SK-N-SH (cell line): Measurements from ENCODE around the gene WDR46.

Experiments used
- GABPA ChIP-seq: IDR thresholded peaks from 2 replicates; pipeline ENCODE4 v1.4.0; 2012; ENCODE audit warnings: low read depth, mild to moderate bottlenecking
- POLR2AphosphoS5 ChIP-seq: IDR thresholded peaks from 2 replicates; pipeline ENCODE4 v1.6.1; 2012; ENCODE audit warnings: low read depth, low read length
- RFX5 ChIP-seq: IDR thresholded peaks from 2 replicates; pipeline ENCODE4 v1.6.1; 2012; ENCODE audit warnings: mild to moderate bottlenecking, improper control_type of control experiment, low read length
- SMC3 ChIP-seq: IDR thresholded peaks from 2 replicates; pipeline ENCODE4 v1.6.1; 2012; ENCODE audit warnings: low read depth, low read length, improper control_type of control experiment
- TF ChIP-seq, protein P1 (sequence below): fragments of 150-350 bp; IDR thresholded peaks from 2 replicates; pipeline ENCODE4 v1.6.1; 2017; ENCODE audit warnings: antibody characterized with exemption, low read length, low read depth, borderline replicate concordance
- TF ChIP-seq, protein P2 (sequence below): IDR thresholded peaks from 2 replicates; pipeline ENCODE4 v1.6.1; 2012; ENCODE audit warnings: mild to moderate bottlenecking, low read depth, low read length, moderate library complexity

DNA sequence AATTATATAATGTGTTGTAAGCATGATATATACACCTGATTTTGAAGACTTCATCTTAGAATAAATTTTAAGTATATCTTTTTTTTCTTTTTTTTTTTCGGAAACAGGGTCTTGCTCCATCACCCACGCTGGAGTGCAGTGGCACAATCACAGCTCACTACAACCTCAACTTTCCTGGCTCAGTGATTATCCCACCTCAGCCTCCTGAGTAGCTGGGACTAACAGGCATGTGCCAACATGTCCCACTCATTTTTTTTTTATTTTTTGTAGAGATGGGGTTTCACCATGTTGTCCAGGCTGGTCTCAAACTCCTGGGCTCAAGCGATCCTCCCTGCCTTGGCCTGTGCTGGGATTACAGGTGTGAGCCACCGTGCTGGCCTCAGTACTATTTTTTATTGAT lies 34.4 kb downstream of the WDR46 start:
- TF ChIP-seq POLR2AphosphoS5, result no peak
- TF ChIP-seq, protein P1, sequence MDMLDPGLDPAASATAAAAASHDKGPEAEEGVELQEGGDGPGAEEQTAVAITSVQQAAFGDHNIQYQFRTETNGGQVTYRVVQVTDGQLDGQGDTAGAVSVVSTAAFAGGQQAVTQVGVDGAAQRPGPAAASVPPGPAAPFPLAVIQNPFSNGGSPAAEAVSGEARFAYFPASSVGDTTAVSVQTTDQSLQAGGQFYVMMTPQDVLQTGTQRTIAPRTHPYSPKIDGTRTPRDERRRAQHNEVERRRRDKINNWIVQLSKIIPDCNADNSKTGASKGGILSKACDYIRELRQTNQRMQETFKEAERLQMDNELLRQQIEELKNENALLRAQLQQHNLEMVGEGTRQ, result no peak
- TF ChIP-seq, protein P2, sequence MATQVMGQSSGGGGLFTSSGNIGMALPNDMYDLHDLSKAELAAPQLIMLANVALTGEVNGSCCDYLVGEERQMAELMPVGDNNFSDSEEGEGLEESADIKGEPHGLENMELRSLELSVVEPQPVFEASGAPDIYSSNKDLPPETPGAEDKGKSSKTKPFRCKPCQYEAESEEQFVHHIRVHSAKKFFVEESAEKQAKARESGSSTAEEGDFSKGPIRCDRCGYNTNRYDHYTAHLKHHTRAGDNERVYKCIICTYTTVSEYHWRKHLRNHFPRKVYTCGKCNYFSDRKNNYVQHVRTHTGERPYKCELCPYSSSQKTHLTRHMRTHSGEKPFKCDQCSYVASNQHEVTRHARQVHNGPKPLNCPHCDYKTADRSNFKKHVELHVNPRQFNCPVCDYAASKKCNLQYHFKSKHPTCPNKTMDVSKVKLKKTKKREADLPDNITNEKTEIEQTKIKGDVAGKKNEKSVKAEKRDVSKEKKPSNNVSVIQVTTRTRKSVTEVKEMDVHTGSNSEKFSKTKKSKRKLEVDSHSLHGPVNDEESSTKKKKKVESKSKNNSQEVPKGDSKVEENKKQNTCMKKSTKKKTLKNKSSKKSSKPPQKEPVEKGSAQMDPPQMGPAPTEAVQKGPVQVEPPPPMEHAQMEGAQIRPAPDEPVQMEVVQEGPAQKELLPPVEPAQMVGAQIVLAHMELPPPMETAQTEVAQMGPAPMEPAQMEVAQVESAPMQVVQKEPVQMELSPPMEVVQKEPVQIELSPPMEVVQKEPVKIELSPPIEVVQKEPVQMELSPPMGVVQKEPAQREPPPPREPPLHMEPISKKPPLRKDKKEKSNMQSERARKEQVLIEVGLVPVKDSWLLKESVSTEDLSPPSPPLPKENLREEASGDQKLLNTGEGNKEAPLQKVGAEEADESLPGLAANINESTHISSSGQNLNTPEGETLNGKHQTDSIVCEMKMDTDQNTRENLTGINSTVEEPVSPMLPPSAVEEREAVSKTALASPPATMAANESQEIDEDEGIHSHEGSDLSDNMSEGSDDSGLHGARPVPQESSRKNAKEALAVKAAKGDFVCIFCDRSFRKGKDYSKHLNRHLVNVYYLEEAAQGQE, result no peak
- TF ChIP-seq SMC3, result no peak
- no peak for TF ChIP-seq RFX5
- TF ChIP-seq GABPA, result no peak
